HG03045 (cell line): ENCODE data around the gene ANTXR1.

Experiments
- ATAC-seq: cut with Tn5 transposase; IDR thresholded peaks from one replicate; pipeline ENCODE4 v1.9.1; 2021; ENCODE audit warnings: mild to moderate bottlenecking, moderate library complexity; ENCODE audit not compliant: unreplicated experiment

Gene ANTXR1

GRCh38 chr2:69175790-69176715, 163.1 kb downstream of the ANTXR1 start:
- no peak for ATAC-seq

DNA sequence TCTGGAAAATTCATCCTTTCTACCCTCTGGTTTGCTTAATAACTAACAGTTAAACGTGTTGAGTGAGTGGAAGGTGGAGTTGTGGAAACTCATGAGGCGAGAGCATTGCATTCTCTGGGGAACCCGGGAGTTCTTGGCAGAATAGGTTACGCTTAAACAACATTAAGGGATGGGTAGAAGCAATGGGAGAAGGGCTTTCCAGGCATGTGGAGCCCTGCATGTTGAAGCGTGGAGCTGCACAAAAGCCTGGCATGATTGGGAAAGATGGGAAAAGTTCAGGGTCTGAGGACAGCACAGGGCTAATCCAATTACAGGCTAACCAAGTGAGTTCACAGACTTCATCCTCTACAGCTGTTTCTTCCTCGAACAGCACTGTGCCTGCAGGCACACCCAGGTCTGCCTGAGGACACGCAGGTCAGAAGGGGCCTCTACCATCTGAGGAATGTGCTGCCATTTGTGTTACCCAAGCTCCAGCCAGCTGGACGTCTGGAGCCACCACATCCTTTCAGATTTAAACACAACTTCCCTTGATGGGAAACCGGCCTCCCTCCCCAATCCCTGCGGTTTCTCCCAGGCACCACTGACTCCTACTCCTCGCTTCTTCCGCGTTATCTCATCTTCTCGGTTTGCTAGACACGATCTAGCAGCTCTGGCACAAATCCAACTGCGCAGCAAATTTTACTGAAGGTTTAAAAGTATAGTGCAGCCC, 164.2 kb downstream of the ANTXR1 start:
- ATAC-seq, result no peak

DNA sequence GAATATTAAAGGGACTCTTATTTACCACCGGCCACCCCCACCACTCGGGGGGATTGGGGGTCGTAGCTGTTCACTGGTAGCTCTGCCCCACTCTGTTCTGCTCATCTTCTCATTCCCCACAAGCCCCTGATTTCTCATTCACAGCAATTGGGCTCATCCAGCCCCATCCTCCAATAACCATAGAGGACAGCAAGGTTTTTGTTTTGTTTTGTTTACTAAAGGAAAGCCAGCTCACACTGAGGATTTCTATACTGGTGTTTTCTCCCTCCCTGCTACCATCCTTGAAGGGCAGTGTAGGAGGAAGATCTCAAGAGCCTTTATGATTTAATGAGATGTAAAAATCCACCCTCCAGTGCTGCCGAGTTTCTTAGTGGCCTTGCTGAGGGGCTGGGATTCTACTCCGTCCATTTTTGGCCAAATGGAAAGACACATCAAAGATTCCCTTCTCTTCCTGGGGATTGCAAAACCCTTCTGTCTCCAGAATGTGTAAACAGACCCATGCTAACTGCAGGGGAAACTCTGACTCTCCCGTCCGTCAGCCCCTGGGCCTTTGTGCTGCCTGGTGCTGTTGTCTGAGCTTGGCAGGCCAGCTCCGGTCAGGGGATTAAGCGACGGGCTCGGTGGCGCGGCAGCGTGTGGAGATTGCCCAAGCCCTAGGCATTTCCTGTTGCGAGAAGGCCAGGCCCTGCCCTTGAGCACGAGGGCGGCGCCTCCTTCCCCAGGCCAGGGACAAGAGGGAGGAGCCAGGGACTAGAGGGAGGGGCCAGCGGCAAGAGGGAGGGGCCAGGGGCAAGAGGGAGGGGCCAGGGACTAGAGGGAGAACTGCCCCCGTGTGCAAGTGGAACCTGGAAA, 165.0 kb downstream of the ANTXR1 start:
- no peak for ATAC-seq

DNA sequence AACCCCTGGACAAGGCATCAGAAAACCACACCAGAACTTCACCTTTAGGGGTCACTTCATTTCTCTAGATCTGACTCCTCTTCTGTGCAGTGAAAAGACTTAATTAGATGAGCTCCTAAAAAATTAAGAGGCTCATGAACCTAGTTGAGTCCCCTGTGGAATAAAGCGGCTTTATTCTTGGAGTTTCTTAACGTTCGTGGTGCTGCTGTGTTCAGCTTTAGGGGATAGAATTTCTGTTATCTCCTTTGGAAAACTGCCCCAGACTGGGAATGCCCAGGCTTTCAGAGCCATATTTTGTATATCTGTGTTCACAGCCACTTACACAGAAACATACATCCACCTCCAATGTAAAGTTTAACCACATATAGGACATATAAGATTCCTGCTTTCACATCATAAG, 165.8 kb downstream of the ANTXR1 start:
- ATAC-seq, result no peak

DNA sequence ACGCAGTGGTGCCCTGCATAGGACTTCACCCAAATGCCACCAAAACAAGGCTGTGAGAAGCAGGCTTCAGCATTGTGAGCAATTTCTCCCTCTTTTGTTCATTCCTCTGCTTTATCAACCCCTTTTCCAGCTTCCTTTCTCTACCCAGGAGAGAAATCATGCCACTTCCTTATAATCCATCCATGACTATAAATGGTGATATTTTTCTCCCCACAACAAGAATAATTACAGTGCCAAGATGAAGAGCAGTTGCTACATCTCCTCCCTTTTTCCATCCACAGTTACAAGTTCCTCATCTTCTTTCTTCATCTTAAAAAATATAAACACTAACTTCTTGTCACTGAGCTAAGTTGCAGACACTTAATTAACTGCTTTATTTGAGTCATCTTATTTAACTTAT, 167.2 kb downstream of the ANTXR1 start:
- ATAC-seq, result no peak

DNA sequence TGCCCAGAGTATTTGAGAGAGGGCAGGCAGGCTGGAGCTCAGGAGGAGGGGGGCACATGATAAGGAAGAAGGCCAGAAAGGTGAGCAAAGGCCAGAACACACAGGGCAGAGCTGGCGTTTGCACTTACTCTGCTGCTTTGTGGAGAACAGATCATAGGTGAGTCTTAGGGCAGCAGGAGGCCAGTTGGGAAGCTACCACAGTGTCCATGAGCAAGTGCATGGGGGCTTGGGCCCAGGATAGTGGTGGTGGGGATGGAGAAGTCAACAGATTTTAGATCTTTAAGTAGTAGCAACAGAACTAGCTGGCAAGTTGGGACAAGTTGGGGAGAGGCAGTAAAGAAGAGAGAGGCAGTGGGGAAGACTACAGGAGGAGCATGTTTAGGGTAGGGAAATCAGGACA, 168.0 kb downstream of the ANTXR1 start:
- no peak for ATAC-seq

- ATAC-seq, result no peak
Measured at GRCh38 chr2:69181806-69182427, 168.9 kb downstream of the ANTXR1 start.

DNA sequence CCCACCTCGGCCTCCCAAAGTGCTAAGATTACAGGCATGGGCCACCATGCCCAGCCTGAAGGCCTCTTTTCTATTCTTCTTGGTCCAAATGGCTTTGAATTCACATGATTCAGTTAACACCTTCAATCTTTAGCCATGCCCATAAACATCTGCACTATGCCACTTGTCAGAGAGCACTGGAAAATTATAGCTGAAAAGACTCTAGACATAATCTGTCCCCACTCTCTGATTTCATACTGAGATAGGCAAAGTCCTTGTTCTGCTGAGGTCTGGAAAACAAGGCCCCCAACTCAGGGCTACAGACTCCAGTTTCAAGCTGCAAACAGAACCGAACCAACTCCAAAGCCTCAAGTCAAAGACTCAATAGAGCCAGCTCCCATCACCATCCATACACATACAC, 170.7 kb downstream of the ANTXR1 start:
- no peak for ATAC-seq

GRCh38 chr2:69184224-69184623, 171.2 kb downstream of the ANTXR1 start:
- no peak for ATAC-seq

- no peak for ATAC-seq
Measured at GRCh38 chr2:69185807-69186206, 172.8 kb downstream of the ANTXR1 start.

DNA sequence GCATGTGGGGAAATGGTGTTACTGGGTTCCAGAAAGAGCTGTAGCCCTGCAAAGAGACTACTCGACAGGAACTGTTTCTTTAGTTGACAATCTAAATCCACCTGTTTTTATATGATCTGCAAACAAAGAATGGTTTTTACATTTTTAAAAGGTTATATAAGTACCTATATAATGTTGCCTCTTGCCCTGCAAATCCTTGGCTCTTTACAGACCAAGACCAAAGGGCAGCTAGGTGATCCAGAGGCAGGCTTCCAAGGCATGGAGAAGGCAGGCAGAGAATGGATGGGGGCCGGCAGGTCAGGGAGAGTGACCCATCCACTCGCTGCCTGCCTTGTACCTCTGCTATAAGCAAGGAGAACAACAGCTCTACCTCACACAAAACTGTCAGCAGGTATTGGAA, 173.6 kb downstream of the ANTXR1 start:
- ATAC-seq, result no peak

- ATAC-seq, result no peak
Measured at GRCh38 chr2:69188182-69188900, 175.4 kb downstream of the ANTXR1 start.

GRCh38 chr2:69190743-69191404, 177.9 kb downstream of the ANTXR1 start:
- ATAC-seq, result no peak

DNA sequence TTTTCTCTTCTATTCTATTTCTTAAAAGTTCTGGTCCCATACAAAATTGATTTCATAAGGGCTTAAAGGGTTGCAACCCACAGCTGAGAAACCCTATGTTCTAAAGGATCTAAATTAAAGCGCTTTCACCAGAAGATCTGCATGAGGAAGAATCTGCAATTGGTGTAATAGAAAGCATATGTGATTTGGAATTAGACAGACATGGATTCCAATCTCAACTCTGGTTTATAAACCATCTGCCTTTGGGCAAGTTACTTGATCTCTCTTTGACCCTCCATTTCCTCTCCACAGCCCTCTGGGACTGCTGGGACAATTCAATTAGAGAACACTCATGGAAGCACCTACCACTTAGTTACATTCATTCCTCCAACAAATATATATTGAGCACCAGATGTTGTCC, 178.7 kb downstream of the ANTXR1 start:
- ATAC-seq, result no peak

GRCh38 chr2:69192176-69192945, 179.4 kb downstream of the ANTXR1 start:
- no peak for ATAC-seq

DNA sequence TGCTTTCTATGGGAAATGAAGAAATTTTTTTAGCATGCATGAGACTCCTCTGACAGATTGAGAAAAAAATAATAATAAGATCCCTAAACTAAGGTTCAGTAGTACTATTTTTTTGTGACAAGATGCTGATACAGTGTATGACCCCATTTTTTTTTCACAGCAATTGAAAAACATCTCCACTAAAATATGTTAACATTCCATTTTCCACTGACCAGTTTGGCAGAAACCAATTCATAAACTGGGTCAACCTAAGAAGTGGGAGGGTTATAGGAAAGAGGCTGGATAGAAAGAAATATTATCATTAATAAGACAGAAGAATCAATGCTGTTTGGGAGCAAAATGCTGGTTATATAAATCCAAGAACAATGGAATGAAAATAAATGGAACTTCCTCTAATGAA, 182.7 kb downstream of the ANTXR1 start:
- no peak for ATAC-seq

DNA sequence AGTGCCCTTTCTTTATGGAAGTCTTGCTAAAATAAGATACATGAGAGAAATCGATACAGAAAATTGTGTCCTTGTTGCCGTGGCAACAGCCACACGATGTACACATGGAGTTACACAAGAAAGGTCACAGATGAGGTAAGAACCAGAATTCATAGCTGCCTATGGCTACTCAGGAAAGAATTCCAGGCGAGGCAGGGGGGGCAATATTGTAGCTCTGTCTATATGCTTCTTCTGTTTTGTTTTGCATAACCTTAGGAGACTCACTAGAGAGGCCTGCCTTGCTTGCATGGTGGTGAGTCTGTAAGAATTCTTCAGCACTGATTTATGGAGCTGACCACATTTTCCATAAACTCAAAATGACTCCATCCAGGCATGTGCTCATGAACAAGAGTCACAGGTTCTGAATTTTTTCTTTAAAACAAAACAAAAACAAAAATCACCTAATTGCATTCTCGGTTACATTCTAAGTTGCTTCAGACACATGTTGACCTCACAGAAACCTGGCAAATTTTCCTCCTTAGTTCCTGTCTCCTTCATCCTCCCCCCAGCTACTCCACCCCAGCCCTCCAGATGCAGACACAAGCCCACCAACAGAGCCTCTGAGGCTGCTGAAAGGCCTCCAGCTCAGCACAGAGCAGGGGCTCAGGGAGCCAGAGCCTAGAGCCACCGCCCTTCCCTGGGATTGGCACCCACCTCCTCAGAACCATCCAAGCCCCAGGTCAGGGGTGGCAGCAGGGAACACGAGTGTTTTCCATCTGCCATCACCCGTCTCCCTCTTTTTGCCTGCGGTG, 183.5 kb downstream of the ANTXR1 start:
- ATAC-seq, result no peak

GRCh38 chr2:69200107-69200520, 187.1 kb downstream of the ANTXR1 start:
- no peak for ATAC-seq
